OCI-M2 (cell line): ENCODE measurements around the gene PSPC1.
"Not testable (repeated sequence)": the region's sequence is repeated elsewhere in the genome, so short reads cannot be mapped to it uniquely, and the experiment has no call there.

Experiments used
- DNase-seq: peaks from one replicate; lab custom pipeline; 2025; ENCODE audit not compliant: unreplicated experiment; lab: John Stamatoyannopoulos, UW

The PSPC1 gene

GRCh38 chr13:19764237-19764636 is 18.5 kb downstream of the PSPC1 start:
- no peak for DNase-seq

GRCh38 chr13:19763618-19764017 is 19.1 kb downstream of the PSPC1 start:
- DNase-seq: no peak

GRCh38 chr13:19759669-19760068 is 23.1 kb downstream of the PSPC1 start:
- no peak for DNase-seq

GRCh38 chr13:19742643-19743042 is 40.1 kb downstream of the PSPC1 start:
- DNase-seq: no peak

- DNase-seq: no peak
Measured at GRCh38 chr13:19737844-19738557, 44.7 kb downstream of the PSPC1 start.

- no peak for DNase-seq
Measured at GRCh38 chr13:19726611-19727010, 56.1 kb downstream of the PSPC1 start.

- DNase-seq: no peak
Measured at GRCh38 chr13:19725320-19725719, 57.4 kb downstream of the PSPC1 start.

GRCh38 chr13:19720039-19720438 is 62.7 kb downstream of the PSPC1 start:
- DNase-seq: no peak

GRCh38 chr13:19713186-19713965 is 69.4 kb downstream of the PSPC1 start:
- DNase-seq: no peak

- not testable (repeated sequence) for DNase-seq
Measured at GRCh38 chr13:19709782-19710181, 73.0 kb downstream of the PSPC1 start.

GRCh38 chr13:19709039-19709438 is 73.7 kb downstream of the PSPC1 start:
- not testable (repeated sequence) for DNase-seq

- DNase-seq: not testable (repeated sequence)
Measured at GRCh38 chr13:19704256-19704655, 78.5 kb downstream of the PSPC1 start.

- not testable (repeated sequence) for DNase-seq
Measured at GRCh38 chr13:19701619-19702018, 81.1 kb downstream of the PSPC1 start.

- not testable (repeated sequence) for DNase-seq
Measured at GRCh38 chr13:19700963-19701362, 81.8 kb downstream of the PSPC1 start.

- no peak for DNase-seq
Measured at GRCh38 chr13:19695829-19696228, 86.9 kb downstream of the PSPC1 start.

GRCh38 chr13:19695428-19695827 is 87.3 kb downstream of the PSPC1 start:
- no peak for DNase-seq

- not testable (repeated sequence) for DNase-seq
Measured at GRCh38 chr13:19691447-19691846, 91.3 kb downstream of the PSPC1 start.

GRCh38 chr13:19685437-19685836 is 97.3 kb downstream of the PSPC1 start:
- no peak for DNase-seq

- no peak for DNase-seq
Measured at GRCh38 chr13:19685034-19685433, 97.7 kb downstream of the PSPC1 start.

GRCh38 chr13:19681517-19681916 is 101.2 kb downstream of the PSPC1 start:
- no peak for DNase-seq

- DNase-seq: no peak
Measured at GRCh38 chr13:19680751-19681150, 102.0 kb downstream of the PSPC1 start.

GRCh38 chr13:19676168-19676567 is 106.6 kb downstream of the PSPC1 start:
- no peak for DNase-seq
